ENCODE data around the gene PHF21B.
"Not testable (repeated sequence)": the region's sequence is repeated elsewhere in the genome, so short reads cannot be mapped to it uniquely, and the experiment has no call there.

PHF21B gene

DNA sequence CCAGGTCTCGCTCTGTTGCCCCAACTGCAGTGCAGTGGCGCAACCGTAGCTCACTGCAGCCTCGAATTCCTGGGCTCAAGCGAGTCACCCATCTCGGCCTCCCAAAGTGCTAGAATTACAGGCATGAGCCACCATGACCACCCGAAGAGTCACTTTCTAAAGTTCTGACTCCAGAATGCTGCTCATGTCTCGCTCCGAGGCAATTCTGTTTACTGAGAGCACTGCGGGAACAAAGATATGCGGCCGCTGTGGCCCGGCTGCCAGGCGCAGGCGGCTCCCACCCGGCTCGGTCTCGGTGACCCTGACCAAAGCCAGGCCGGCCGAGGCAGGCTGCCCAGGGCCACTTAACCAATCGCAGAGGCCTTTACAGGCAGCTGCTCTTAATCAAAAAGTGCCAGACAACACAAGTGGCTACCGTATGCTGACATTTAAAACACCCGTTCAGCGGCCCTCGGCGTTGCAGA lies 78.7 kb downstream of the PHF21B start:
- no peak for DNase-seq

DNA sequence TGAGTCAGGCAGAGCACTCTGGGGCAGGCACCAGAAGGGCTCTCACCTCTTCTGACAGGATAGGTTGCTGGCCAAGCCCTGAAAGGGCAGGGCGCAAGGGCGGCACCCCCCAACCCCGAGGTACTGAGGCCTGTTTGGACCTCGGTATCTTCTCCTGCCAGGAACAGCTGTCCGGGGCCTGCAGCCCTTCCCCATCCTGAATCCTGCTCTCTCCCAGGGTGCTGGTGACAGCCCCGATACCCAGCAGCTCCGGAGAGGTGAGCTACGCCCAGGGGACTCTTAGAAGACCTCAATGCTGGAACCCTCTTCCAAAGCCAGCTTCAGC lies 79.1 kb downstream of the PHF21B start:
- DNase-seq = no peak

DNA sequence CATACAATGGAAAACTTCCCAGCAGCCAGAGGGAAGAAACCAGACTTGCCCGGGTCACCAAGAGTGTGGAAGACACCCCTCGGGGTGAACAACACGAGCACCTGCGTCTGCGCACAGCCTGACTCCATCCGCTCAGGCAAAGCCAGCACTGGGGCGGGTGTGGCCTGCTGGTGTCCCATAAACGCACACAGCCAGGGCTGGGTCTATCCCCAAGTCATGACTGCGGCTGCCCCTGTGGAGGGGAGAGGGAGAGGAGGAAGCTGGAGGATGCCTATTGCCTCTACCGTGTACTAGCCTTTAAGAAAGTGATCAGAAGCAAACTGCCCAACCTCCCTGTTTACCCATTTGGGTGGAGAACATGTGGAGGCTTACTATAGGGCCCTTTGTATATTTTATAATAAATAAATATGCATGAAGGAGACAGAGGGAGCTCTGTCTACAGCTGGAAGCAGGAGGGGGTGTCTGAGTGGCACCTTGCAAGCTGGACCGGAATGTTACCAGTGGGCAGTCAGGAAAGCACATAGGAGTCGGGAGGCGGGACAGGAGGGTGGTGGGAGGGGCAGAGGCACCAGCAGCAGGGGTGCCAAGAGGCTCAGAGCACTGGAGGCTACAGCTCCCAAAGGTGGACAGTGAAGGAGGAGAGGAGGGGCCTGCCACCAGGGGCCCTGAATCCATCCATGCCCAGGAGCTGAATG lies 79.6 kb downstream of the PHF21B start:
- no peak for DNase-seq

DNA sequence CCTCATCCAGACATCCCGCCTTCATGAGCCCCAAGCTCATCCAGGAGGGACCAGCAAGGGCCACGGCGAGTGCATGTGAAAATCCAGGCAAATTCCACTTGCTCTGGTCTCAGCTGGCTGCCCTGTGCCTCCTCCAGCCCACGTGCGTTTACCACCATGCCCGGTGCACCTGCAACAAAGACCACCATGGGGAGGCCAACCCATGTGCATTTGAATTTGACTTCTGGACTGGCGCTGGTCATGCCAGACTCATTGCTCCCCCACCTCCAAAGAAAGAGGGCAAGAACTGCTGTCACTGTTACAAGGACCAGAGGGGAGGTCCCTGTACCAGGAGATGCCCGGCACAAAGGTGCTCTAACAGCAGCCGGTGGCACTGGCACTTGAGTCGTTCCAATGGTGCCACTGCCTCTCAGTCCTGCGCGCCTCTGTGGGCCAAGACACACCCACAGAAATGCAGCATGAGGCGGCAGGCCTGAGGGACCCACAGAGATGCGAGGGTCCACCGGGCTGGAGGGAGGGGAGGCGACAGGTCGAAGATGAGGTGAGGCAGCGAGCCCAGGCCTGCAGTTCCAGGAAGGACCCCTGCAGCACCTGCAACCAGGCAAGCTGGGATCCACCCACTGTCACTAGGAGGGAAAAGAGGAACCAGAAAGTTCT lies 80.3 kb downstream of the PHF21B start:
- DNase-seq = no peak

DNA sequence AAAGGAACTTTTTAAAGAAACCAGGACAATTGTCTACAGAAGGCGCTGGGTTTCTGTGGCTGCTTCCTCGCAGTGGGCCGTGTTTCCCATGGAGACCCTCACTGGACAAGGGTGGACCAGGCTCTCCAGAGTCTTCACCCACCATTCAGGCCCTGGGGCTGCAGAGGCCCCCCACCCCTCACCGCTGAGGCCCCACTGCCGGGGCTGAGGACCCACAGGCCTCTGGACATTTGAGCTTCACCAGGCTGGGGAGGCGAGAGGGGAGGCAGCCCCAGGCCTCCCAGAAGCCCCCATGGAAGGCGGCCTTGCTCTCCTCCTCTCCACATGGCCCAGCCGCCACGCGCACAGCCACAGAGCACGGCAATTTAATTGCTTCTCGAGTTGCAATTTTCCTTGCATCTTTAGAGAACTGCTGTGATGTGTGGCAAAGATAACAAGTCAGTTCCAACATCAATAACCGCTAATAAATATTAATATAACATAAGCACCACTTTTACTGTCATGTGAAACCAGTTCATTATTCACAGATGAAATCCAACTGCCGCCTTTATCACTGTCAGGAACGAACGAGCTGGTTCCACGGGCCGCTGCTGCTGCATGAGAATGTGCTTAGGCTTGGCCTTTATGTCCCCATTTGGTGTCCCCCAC lies 81.0 kb downstream of the PHF21B start:
- no peak for DNase-seq

DNA sequence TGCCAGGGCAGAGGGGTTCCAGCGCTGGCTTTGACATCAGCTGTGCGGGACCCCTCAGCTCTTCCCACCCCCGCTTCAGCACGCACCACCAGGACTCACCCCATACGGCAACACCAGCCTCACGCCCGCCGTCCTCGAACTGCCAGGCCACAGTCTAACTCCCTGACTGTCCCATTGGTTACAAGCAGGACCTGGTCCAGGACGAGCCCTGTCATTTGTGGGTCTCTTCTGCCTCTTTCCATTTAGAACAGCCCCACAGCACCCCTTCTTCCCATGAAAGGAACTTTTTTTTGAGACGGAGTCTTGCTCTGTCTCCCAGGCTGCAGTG lies 81.7 kb downstream of the PHF21B start:
- DNase-seq = no peak

DNA sequence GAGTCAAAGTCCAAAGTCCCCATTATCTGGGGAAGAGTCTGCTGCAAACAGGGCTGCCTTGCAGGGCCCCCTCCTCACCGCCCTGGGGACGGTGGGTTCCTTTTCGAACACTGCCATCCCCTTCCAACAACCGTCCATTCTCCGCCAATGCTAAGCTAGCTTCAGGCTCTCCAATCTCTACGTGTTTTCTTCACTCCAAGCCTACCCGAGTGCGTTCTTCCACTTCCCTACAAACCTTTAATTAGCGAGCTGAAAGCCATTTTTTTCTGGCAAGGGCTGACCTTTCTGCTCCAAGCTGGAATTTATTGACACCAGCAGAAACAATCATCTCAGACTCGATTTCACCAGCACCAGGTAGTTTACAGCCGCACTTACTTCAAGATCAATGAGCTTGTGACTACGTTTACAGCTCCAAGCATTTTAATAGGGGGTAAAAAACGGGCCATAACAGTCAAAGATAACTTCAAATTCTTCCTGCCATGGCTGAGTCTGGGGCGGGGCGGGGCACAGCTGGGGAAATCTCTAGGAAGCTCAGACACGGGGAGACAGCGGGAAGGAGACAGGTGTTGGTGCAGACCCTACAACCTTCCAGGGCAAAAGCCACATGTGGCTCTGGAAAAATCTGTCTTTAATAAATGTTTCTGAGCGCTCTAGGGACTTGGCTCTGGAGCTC lies 82.2 kb downstream of the PHF21B start:
- DNase-seq = no peak

DNA sequence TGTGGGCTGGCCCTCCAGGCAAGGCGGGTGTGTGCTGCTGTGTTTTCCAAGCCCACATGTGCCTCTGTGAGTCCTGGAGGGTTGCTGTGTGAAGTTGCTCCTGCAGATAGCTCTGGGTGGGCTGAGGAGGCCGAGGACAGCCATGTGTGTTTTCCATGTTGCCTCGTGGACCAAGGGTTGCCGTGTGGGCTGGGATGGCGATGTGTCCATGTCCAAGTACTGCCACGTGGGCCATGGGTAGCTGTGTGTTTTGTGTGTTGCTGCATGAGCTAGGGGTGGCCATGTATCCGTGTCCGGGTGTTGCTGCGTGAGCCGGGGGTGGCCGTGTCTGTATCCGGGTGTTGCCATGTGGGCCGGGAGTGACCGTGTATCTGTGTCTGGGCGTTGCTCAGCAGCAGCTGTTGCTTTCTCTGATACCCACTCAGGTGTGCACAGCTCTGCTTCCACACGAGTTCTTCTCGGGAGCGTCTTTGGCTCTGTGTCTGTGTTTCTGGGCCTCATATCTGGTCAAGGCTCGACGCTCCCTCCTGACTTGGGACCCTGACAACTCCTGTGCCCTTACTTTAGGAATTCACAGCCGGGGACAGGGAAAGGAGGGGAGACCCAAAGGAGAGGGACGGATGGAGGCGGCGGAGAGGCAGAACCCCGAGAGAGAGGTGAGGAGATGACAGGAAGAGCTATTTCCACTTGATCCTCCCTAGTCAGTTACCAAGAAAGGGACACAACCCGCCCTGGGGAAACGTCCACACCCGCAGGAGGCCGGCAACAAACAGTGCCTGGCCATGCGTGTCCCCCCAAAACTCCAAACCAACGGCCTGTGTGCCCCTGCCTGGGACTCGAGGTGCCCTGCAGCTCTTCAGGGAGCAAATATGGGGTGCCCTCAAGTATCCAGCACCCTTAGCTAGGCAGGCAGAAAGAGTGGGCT lies 83.1 kb downstream of the PHF21B start:
- no peak for DNase-seq

DNA sequence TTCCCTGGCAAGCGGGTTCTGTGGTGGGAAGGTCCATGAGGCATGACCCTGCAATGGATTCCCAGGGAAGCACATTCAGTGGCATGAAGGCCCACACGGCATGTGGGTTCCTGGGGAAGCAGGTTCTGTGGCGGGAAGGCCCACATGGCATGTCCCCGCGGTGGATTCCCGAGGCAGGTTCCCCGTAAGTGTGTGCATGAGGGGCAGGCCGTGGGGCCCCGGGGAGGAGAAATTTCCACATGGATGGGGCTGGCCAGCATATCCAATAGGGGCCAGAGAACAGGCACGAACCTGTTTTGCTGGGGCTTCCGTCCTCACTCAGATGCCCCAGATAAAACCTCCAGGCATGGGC lies 83.7 kb downstream of the PHF21B start:
- DNase-seq = no peak

DNA sequence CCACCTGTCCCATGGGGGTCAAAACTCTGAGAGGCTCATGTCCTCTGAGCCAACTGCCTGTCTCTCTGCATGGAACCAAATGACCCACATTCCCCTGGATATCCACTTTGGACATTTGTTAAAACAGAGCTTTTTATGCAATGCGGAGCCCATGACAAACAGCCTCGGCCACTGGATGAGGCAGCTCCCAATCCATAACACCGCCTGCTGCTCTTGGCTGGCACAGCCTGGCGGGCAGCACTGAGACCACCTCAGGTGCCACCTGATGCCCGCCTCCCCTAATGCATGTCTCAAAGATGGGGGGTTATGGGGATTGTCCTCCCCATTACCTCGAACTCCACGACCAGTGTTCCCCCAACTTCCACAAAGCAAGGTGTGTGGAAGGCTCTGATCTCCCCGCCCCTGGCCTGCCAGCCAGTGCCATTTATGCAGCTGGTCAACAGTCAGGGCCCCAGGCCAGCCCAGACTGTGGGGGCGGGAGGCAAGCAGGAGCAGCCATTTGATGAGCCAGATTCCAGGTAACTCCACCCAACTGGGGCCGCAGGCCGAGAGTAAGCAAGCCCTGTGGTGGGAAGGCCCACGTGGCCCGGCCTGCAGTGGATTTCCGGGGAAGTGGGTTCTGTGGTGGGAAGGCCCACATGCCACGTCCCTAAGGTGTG lies 84.2 kb downstream of the PHF21B start:
- DNase-seq = no peak

DNA sequence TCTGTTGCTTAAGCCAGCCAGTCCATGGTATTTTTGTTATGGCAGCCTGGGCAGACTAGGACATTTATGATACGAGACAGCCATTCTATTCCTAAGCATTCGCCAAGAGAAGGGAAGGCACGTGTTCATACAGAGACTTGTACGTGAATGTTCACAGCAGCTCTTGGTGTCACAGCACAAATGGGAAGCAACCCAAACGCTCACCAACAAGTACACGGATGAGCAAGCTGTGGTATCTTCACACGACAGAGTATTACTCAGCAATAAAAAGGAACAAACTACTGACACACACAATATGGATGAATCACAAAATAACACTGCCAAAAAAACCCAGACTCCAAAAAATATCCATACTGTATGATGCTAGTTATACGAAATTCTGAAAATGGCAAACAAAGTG lies 85.1 kb downstream of the PHF21B start:
- no peak for DNase-seq

DNA sequence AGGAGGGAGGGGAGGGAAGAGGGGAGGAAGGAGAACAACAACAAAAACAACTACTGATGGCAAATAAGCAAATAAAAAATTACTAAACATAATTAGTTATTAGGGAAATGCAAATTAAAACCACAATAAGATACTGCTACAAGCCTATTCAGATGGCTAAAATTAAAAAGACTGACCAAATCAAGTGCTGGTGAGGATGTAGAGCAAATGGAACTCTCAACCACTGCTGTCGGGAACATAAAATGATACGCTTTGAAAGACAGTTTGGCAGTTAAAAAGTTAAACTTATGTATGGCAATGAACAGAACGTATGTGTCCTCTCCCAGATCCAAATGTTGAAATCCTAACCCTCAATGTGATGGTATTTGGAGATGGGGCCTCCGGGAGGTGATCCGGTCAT lies 85.7 kb downstream of the PHF21B start:
- DNase-seq = no peak

DNA sequence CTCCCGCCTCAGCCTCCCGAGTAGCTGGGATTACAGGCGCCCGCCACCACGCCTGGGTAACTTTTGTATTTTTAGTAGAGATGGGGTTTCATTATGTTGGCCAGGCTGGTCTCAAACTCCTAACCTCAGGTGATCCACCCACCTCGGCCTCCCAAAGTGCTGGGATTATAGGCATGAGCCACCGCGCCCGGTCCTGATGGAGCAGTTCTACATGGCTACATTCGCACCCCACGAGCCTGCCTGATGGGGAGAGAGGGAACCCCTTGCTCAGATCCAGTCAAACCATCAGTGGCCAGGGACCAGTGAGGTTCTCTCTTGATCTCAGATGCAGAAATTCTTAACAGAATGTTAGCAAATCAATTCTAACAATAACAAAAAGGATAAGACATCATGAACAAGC lies 88.0 kb downstream of the PHF21B start:
- not testable (repeated sequence) for DNase-seq

DNA sequence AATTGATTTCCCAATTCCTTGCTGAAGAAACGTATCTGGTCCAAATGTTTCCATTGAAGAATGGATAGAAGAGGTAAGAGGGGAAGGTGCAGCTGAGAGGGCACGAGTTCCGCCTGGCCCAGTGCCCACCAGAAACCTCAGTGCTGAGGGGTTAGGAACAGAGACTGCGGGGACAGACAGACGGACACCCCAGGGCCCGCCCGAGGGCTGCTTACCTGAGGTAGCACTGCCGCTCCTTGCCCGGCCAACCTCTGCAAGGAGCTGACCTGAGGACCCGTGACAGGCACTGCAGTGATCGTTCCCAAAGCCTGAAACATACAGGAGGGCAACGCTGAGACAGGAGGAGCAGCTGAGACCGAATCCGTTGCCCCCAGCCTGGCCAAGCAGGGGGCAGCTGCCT lies 89.6 kb downstream of the PHF21B start:
- no peak for DNase-seq

DNA sequence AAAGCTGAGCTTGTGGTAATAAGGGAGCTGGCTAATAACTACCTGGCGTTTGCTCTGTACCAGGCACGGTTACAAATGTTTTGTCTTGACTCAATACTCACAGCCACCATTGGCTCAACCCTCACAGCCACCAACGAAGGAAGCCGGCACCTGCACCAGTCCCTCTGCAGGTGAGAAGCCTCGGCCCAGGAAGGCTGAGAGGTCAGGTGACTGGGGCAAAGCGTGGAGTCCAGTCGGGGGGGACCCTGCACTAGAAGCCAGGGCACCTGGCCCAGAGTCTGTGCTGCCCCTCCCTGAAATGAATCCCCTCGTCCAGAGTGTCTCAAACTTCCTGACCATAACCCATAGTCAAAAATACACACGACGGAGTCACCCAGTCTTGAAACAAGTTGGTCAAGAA lies 90.1 kb downstream of the PHF21B start:
- DNase-seq = no peak

DNA sequence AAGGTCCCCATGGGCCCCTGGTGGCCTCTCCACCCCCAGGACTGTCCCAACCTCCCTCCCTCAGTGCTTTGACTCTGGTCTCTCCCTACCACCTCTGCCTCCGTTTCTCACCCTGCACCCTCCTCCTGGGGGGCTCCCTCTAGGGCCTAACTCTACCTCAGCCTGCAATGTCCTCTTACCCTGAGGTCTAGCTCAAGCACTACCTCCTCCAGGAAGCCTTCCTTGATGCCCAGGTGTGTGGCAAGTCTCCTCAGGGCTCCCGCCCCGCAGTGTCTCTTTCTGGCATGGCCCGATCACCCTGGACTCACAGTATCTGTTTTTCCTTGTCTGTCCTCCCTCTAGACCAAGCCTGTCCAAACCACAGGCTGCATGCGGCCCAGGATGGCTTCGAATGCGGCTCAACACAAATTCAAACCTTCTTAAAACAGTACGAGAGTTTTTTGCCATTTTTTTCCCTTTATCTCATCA lies 90.8 kb downstream of the PHF21B start:
- DNase-seq = no peak

DNA sequence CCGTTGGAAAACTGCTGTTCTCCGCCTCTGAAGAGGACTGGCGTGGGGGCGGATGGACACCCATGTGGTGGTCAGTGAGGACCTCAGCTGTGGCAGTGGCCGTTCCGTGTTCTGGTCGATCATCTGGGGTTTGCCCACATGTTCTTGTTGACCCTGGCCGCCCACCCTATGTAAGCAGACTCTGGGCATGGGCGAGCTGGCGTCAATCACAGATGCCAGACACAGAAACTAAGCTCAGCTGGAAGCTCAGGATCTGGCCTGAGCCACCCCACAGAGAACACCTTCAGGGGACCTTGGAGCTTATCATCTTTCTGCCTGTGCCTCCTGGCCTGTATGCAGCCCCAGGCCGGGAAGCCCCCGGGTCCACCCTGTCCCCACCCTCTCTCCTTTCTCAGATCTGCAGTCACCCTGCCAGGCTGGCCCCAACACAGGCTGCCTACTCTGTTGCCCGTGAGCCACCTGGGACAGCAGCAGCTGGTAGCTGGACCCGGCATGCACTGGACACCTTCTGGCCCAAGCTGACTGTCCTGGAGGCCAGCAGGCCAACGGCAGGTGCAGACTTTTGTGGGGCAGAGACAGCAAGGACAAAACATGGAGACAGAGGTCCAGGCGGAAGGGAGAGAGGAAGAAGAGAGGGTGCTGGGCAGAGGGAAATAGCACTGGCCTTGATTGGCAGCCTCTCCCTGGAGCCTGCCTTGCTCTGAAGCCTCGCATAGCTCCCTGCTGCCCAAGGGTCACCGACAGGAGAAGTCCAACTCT lies 91.5 kb downstream of the PHF21B start:
- no peak for DNase-seq

DNA sequence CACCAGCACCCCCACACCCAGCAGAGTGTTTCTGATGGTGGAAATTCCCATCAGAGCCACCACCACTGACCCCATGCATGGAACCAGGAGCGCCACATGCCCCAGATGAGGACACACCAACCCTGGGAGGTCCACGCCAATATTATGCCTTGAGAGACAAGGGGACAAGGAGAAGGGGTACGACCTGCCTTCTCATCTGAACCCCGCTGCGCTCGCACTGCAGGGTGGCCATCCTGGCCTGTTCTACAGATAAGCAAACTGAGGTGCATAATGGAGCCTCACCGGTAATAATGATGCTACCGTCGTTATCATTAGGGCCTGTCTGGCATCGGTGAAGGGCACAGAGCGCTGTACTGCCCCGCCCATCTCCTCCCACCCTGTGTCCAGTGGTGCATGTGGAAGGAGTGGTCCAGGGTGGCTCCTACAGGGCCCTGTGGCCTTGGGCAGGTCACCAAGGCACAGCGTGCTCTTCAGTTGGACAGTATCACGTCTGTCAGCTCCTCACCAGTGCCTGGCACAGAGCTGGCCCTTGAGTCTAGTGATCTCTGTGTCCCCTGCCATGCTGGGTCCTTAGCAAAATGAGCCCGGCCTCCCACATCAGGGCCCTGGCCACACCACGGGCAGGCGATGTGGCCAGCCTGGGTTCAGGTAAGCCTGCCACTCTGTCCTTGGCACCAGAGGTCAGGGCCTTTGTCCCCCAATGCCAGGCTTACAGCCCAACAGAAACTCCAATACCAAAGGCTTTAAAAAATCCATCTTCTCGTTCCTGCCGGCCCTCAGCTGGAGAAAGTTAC lies 92.2 kb downstream of the PHF21B start:
- no peak for DNase-seq

DNA sequence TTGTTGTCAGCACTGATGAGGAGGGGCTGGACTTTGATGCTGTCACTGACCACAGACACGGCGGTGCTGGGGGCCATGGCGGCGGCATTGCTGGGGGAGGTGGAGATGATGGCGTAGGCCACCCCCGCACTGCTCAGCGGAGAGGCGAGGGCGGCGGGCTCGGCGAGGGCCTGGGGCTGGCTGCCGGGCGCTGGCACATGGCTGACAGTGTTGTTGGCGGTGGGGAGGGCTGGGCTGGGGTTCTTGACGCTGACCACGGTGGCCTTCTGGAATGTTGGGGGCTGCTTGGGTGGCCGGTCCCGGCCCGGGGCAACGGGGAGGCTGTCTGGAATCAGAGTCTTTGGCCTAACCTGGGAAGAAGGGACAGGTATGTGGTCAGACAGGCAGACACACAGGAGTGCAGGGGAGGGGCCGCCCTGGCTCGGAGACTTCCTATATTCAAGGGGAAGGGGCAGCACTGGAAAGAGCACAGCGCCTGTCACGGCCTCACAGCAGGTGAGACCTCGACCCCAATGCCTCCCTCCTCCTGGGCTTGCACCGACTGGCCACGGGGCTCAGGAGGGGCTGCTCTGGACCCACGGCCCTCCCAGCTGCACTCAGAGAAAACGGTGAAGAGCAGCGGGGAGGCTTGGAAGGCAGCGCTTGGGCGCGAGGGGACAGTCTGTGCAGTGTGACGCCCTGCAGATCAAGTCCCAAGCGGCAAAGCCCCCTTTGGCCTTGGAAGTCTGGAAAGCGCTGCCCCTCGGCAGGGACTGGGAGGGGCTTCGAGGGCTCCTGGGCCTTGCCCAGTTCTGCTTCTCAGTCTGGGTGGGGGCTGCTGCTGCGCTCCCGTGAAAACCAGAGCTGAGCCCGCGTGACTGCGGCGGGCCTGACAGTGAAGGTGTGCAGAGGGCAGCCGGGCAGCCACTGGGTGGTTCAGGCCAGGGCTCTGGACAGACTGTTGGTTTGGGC lies 93.2 kb downstream of the PHF21B start:
- no peak for DNase-seq

DNA sequence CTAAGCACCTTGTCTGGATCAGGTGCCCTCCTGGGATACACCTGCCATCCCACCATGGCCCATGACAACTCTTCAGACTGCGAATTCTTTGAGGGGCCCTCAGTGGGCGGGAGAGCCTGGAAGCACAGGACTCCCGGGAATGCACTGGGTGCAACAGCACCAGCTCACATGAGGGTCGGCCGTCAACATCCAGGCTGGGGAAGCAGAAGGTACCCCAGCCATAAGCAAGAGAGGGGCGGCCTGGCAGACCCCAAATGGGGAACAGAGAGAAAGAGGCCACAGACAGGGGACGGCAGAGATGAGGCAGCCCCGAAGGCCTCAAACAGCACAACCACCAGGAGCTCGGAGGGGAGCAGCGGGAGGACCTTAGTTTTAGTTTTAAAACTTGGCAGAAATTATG lies 94.4 kb downstream of the PHF21B start:
- no peak for DNase-seq

Measured in NK-92 treated with Interleukin-12 subunit alpha and Interleukin-12 subunit beta, amount 100 ng/mL, for 24 hours (cell line).